Fibroblast of lung (primary cell): Measurements from ENCODE around the gene PHACTR2. TPM values are rescaled to one million over a fixed set of nuclear protein-coding genes. Genes with fewer than 3 reads are reported as not detected.
"Not testable (repeated sequence)": the region's sequence is repeated elsewhere in the genome, so short reads cannot be mapped to it uniquely, and the experiment has no call there.

ENCODE experiments used
- DNase-seq, 2 donors: peaks; one replicate each; pipeline versions ENCODE4 v3.0.0 to v3.0.0-alpha.2; 2010; ENCODE audit warnings: low read depth in 2 of 2
- H2AFZ ChIP-seq: 2 replicates; pipeline ENCODE4 v1.5.1; 2012; ENCODE audit warnings: low read length, control low read depth, inconsistent platforms
- H3K27ac ChIP-seq: 2 replicates; pipeline ENCODE4 v1.5.1; 2011; ENCODE audit warnings: low read length, control low read depth; ENCODE audit not compliant: insufficient read depth
- H3K27me3 ChIP-seq: 2 replicates; pipeline ENCODE4 v1.5.1; 2011; ENCODE audit warnings: mild to moderate bottlenecking, low read length; ENCODE audit not compliant: control insufficient read depth, insufficient read depth
- H3K36me3 ChIP-seq: 2 replicates; pipeline ENCODE4 v1.5.1; 2011; ENCODE audit warnings: low read length; ENCODE audit not compliant: control insufficient read depth, insufficient read depth
- H3K4me1 ChIP-seq: 2 replicates; pipeline ENCODE4 v1.5.1; 2011; ENCODE audit warnings: low read length; ENCODE audit not compliant: control insufficient read depth, insufficient read depth; ENCODE audit errors: extremely low read depth
- H3K4me2 ChIP-seq: 2 replicates; pipeline ENCODE4 v1.5.1; 2011; ENCODE audit warnings: low read length, control low read depth; ENCODE audit not compliant: insufficient read depth; ENCODE audit errors: extremely low read depth
- H3K4me3 ChIP-seq, 4 experiments: fragments of 200-600 bp in 1 of 4; sonication (generic) in 1 of 4; replicated peaks in 1 of 4; 2 replicates each; pipeline ENCODE4 v1.5.1; 2011 to 2016; ENCODE audit warnings: low read length in 4 of 4, low read depth in 3 of 4, mild to moderate bottlenecking in 3 of 4, control low read depth in 2 of 4, inconsistent platforms in 1 of 4, mixed read lengths in 1 of 4; ENCODE audit not compliant: insufficient read depth in 1 of 4; ENCODE audit errors: control extremely low read depth in 1 of 4
- H3K79me2 ChIP-seq: 2 replicates; pipeline ENCODE4 v1.5.1; 2012; ENCODE audit warnings: mild to moderate bottlenecking, low read length, inconsistent platforms; ENCODE audit not compliant: control insufficient read depth, insufficient read depth
- H3K9ac ChIP-seq: 2 replicates; pipeline ENCODE4 v1.5.1; 2011; ENCODE audit warnings: mild to moderate bottlenecking, low read length, control low read depth; ENCODE audit not compliant: insufficient read depth
- H3K9me3 ChIP-seq: 2 replicates; pipeline ENCODE4 v1.5.1; 2012; ENCODE audit warnings: low read depth, low read length; ENCODE audit not compliant: control insufficient read depth, insufficient read depth
- H4K20me1 ChIP-seq: 2 replicates; pipeline ENCODE4 v1.5.1; 2011; ENCODE audit warnings: low read length; ENCODE audit not compliant: control insufficient read depth, insufficient read depth; ENCODE audit errors: extremely low read depth
- CTCF ChIP-seq, 2 donors: IDR thresholded peaks in 1 of 2; conservative IDR thresholded peaks in 1 of 2; 1 replicate in 1 of 2; 2 replicates in 1 of 2; pipeline ENCODE4 v1.5.1; 2011 to 2012; ENCODE audit warnings: low read length in 2 of 2, control low read depth in 1 of 2, inconsistent platforms in 1 of 2, low read depth in 1 of 2, mild to moderate bottlenecking in 1 of 2
- EZH2 ChIP-seq: IDR thresholded peaks from 2 replicates; pipeline ENCODE4 v1.5.1; 2012; ENCODE audit warnings: low read length, control low read depth, mild to moderate bottlenecking; ENCODE audit errors: missing control alignments
- polyA minus RNA-seq: library from RNA; depleted of rRNA, polyadenylated mRNA; stranded (reverse); fragments of >200 nt; gene quantifications from 2 replicates; pipeline ENCODE4 v1.2.3, GENCODE V29; 2011; ENCODE audit warnings: low replicate concordance
- polyA plus RNA-seq, 2 donors: library from polyadenylated mRNA; depleted of rRNA in 1 of 2; stranded (reverse) in 1 of 2; unstranded in 1 of 2; fragments of >200 nt; gene quantifications; 2 replicates each; pipeline ENCODE4 v1.2.1, GENCODE V29; 2011 to 2012; ENCODE audit warnings: missing spikeins in 1 of 2
- total RNA-seq: library from RNA; depleted of rRNA; stranded (reverse); fragments of >200 nt; gene quantifications from 2 replicates; pipeline ENCODE4 v1.2.1, GENCODE V29; 2014

The PHACTR2 gene
- total RNA-seq (25.2 and 40.1 TPM in 2 replicates), polyA plus RNA-seq (45.5 and 55.0 TPM in 2 replicates), polyA minus RNA-seq (20.8 and 30.2 TPM in 2 replicates)
- 17.7 and 22.9 TPM in 2 replicates for polyA plus RNA-seq (2012)

GRCh38 chr6:143677891-143678791 lies at the start of gene PHACTR2:
Gene PHACTR2 (plus strand): TSS chr6:143677965. CDS start chr6:143678164, 199 bp downstream.
- Histone ChIP-seq H3K27me3 (no peaks in the 10 kb centered on the region), H3K27ac (peak within 1 kb of the TSS; percentile 96), H3K4me1 (peaks cover 10% of the 10 kb centered on the region), H3K9ac (peak within 1 kb of the TSS; percentile 94), H2AFZ (peak within 1 kb of the TSS; percentile 13), H3K36me3 (no peaks in the 10 kb centered on the region), H3K79me2 (peaks cover 38% of the 10 kb centered on the region), H3K9me3 (no peaks in the 10 kb centered on the region), H3K4me2 (peak within 1 kb of the TSS; percentile 96), H3K4me3 (peak within 1 kb of the TSS; percentile 59 to 99 (median 84)), H4K20me1 (no peaks in the 10 kb centered on the region)
- peak; percentile 77 to 86 for DNase-seq
- TF ChIP-seq CTCF (conservative IDR thresholded peaks at IDR 0.05 in 1 of 2, IDR thresholded peaks at IDR 0.05 in 1 of 2; ENCODE audit: low read depth in 1 of 2, low read length in 2 of 2) (no peak), EZH2 (no peak)

GRCh38 chr6:143629104-143630080 lies 48.4 kb upstream of the PHACTR2 start:
- H2AFZ ChIP-seq, result no peak overlapping the region
- H3K36me3 ChIP-seq, result no peaks in the 10 kb centered on the region
- TF ChIP-seq CTCF (conservative IDR thresholded peaks at IDR 0.05 in 1 of 2, IDR thresholded peaks at IDR 0.05 in 1 of 2; ENCODE audit: low read depth in 1 of 2, low read length in 2 of 2) (no peak), EZH2 (no peak)
- H3K4me3 ChIP-seq, result no peak overlapping the region
- H3K27ac ChIP-seq, result no peak overlapping the region
- H3K4me2 ChIP-seq, result no peak overlapping the region
- H3K79me2 ChIP-seq, result no peaks in the 10 kb centered on the region
- peak; percentile 34 to 51 for DNase-seq
- H3K9me3 ChIP-seq, result no peaks in the 10 kb centered on the region
- H3K9ac ChIP-seq, result no peak overlapping the region
- no peaks in the 10 kb centered on the region for H3K27me3 ChIP-seq
- no peaks in the 10 kb centered on the region for H4K20me1 ChIP-seq
- H3K4me1 ChIP-seq, result no peaks in the 10 kb centered on the region

- not testable (repeated sequence) for H3K4me2 ChIP-seq, H3K4me3 ChIP-seq, H3K27ac ChIP-seq, H3K36me3 ChIP-seq, DNase-seq, H3K27me3 ChIP-seq, H3K9me3 ChIP-seq, H4K20me1 ChIP-seq, H3K4me1 ChIP-seq, H3K9ac ChIP-seq, H3K79me2 ChIP-seq, H2AFZ ChIP-seq
Observed at GRCh38 chr6:143631196-143631595, 46.6 kb upstream of the PHACTR2 start.
